HepG2 (cell line): Measurements from ENCODE around the gene ATP13A3.
"Not testable (repeated sequence)": the region's sequence is repeated elsewhere in the genome, so short reads cannot be mapped to it uniquely, and the experiment has no call there.

ENCODE experiments used
- BCL3 ChIP-seq: sonication (generic); formaldehyde crosslinking; IDR thresholded peaks from 2 replicates; pipeline ENCODE4 v1.5.1; 2020; ENCODE audit warnings: mild to moderate bottlenecking, missing genetic modification reagents, moderate library complexity
- BRD4 ChIP-seq: sonication (generic); formaldehyde crosslinking; IDR thresholded peaks from 2 replicates; pipeline ENCODE4 v1.4.0; 2020; ENCODE audit warnings: missing genetic modification reagents
- CTCF ChIP-seq: sonication (generic); formaldehyde crosslinking; IDR thresholded peaks from 2 replicates; pipeline ENCODE4 v1.5.0; 2020; ENCODE audit warnings: mild to moderate bottlenecking, missing genetic modification reagents, moderate library complexity
- NFKBIZ ChIP-seq: IDR thresholded peaks from 2 replicates; pipeline ENCODE4 v1.6.1; 2018; ENCODE audit warnings: missing genetic modification reagents, missing compliant biosample characterization
- TSC22D2 ChIP-seq: sonication (generic); formaldehyde crosslinking; IDR thresholded peaks from 2 replicates; pipeline ENCODE4 v1.5.1; 2020; ENCODE audit warnings: missing genetic modification reagents, mild to moderate bottlenecking, borderline replicate concordance
- ZNF691 ChIP-seq: sonication (generic); formaldehyde crosslinking; IDR thresholded peaks from 2 replicates; pipeline ENCODE4 v1.4.0; 2020; ENCODE audit warnings: missing genetic modification reagents, low read depth, mild to moderate bottlenecking, borderline replicate concordance
- ZNF792 ChIP-seq: IDR thresholded peaks from 2 replicates; pipeline ENCODE4 v1.6.1; 2016

- TF ChIP-seq CTCF (CRISPR knock-in tag); BRD4 (CRISPR knock-in tag); BCL3 (CRISPR knock-in tag); ZNF691 (CRISPR knock-in tag); NFKBIZ; TSC22D2 (CRISPR knock-in tag); ZNF792 (CRISPR knock-in tag): not testable (repeated sequence)
Measured at GRCh38 chr3:194520682-194521162, 33.9 kb upstream of the ATP13A3 start.
